Uterus (tissue), 4 donors: ENCODE data around the gene GLRA1. TPM values are rescaled to one million over a fixed set of nuclear protein-coding genes. Genes with fewer than 3 reads are reported as not detected.
"Not testable (repeated sequence)": the region's sequence is repeated elsewhere in the genome, so short reads cannot be mapped to it uniquely, and the experiment has no call there.

Source experiments
- DNase-seq, 2 donors: peaks; one replicate each; pipeline ENCODE4 v3.0.0-alpha.2; 2019 to 2020
- H3K27ac ChIP-seq, 2 donors: fragments of 200-600 bp; sonication (generic); 1 replicate in 1 of 2; 2 replicates in 1 of 2; pipeline ENCODE4 v1.5.1; 2016 to 2018
- H3K27me3 ChIP-seq, 2 donors: fragments of 200-600 bp; sonication (generic); one replicate each; pipeline ENCODE4 v1.5.1; 2018 to 2019; ENCODE audit warnings: control low read depth in 1 of 2
- H3K36me3 ChIP-seq, 2 donors: fragments of 200-600 bp; sonication (generic); one replicate each; pipeline ENCODE4 v1.5.1; 2019; ENCODE audit warnings: control low read depth in 1 of 2
- H3K4me1 ChIP-seq, 2 donors: fragments of 200-600 bp; sonication (generic); one replicate each; pipeline ENCODE4 v1.5.1; 2018 to 2019; ENCODE audit warnings: control low read depth in 1 of 2
- H3K4me3 ChIP-seq, 2 donors: fragments of 200-600 bp; sonication (generic); 1 replicate in 1 of 2; 2 replicates in 1 of 2; pipeline ENCODE4 v1.5.1; 2018 to 2019; ENCODE audit warnings: mild to moderate bottlenecking in 1 of 2
- H3K9me3 ChIP-seq, 2 donors: fragments of 200-600 bp; sonication (generic); one replicate each; pipeline ENCODE4 v1.5.1; 2019; ENCODE audit warnings: control low read depth in 1 of 2
- POLR2A ChIP-seq, 2 donors: fragments of 450-650 bp; IDR thresholded peaks; one replicate each; pipeline ENCODE4 v1.6.1; 2016; ENCODE audit warnings: antibody characterized with exemption in 2 of 2, mild to moderate bottlenecking in 1 of 2, moderate library complexity in 1 of 2
- intact Hi-C: fragments of 100-400 bp; cut with DNase I; formaldehyde crosslinking; loops from one replicate; pipeline ENCODE4 v1.15.1; 2023; ENCODE audit warnings: low total_unique reads
- total RNA-seq, 4 donors: library from RNA; depleted of rRNA in 3 of 4; stranded (reverse); fragments of >200 nt in 3 of 4; gene quantifications; one replicate each; pipeline versions ENCODE4 v1.1.0 to v1.2.4, GENCODE V29; 2014 to 2023
- TF ChIP-seq, protein P1 (sequence below), 4 experiments: fragments of 200-600 bp in 2 of 4; fragments of 450-650 bp in 2 of 4; sonication (generic) in 2 of 4; IDR thresholded peaks; one replicate each; pipeline ENCODE4 v1.5.1; 2016 to 2019; ENCODE audit warnings: antibody characterized with exemption in 4 of 4, mild to moderate bottlenecking in 2 of 4, moderate library complexity in 1 of 4
- donor health status: DM: yes; HTN: yes; CAD: no.

The GLRA1 gene
- total RNA-seq, 4 donors from 2014 or later: not detected

DNA sequence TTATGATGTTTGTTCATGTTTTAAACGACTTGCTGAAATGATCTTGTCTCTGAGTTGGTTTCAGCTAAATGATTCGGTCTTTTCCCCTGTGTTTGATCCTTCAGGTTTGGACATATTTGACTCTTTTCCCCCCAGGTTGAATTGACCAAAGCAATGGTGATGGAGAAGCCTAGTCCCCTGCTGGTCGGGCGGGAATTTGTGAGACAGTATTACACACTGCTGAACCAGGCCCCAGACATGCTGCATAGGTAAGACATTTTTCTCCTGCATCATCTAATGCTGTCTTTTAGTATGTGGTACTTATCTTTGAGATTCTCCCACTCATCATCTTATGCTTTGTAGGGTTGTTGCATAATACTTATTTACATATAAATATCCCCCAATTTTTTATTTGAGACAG is 138.2 kb downstream of the GLRA1 start:
- DNase-seq: no peak
- H3K4me3 ChIP-seq: no peak overlapping the region
- no peak overlapping the region for H3K27ac ChIP-seq
- TF ChIP-seq, protein P1, sequence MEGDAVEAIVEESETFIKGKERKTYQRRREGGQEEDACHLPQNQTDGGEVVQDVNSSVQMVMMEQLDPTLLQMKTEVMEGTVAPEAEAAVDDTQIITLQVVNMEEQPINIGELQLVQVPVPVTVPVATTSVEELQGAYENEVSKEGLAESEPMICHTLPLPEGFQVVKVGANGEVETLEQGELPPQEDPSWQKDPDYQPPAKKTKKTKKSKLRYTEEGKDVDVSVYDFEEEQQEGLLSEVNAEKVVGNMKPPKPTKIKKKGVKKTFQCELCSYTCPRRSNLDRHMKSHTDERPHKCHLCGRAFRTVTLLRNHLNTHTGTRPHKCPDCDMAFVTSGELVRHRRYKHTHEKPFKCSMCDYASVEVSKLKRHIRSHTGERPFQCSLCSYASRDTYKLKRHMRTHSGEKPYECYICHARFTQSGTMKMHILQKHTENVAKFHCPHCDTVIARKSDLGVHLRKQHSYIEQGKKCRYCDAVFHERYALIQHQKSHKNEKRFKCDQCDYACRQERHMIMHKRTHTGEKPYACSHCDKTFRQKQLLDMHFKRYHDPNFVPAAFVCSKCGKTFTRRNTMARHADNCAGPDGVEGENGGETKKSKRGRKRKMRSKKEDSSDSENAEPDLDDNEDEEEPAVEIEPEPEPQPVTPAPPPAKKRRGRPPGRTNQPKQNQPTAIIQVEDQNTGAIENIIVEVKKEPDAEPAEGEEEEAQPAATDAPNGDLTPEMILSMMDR (IDR thresholded peaks at IDR 0.05): no peak
- no peak for TF ChIP-seq POLR2A (IDR thresholded peaks at IDR 0.05)
- H3K36me3 ChIP-seq: no peaks in the 10 kb centered on the region
- no peaks in the 10 kb centered on the region for H3K27me3 ChIP-seq
- H3K4me1 ChIP-seq: peaks cover 0 to 9% of the 10 kb centered on the region in 2 donors
- H3K9me3 ChIP-seq: no peaks in the 10 kb centered on the region
- intact Hi-C loops: no loop called here

GRCh38 chr5:151784141-151784540 is 140.5 kb downstream of the GLRA1 start:
- Histone ChIP-seq H3K36me3 (no peaks in the 10 kb centered on the region), H3K9me3 (no peaks in the 10 kb centered on the region), H3K27me3 (no peaks in the 10 kb centered on the region), H3K4me3 (no peak overlapping the region), H3K4me1 (peaks cover 0 to 21% of the 10 kb centered on the region in 2 donors), H3K27ac (no peak overlapping the region)
- intact Hi-C loops: no loop called here
- DNase-seq: no peak
- TF ChIP-seq, protein P1 (IDR thresholded peaks at IDR 0.05): no peak
- no peak for TF ChIP-seq POLR2A (IDR thresholded peaks at IDR 0.05)

DNA sequence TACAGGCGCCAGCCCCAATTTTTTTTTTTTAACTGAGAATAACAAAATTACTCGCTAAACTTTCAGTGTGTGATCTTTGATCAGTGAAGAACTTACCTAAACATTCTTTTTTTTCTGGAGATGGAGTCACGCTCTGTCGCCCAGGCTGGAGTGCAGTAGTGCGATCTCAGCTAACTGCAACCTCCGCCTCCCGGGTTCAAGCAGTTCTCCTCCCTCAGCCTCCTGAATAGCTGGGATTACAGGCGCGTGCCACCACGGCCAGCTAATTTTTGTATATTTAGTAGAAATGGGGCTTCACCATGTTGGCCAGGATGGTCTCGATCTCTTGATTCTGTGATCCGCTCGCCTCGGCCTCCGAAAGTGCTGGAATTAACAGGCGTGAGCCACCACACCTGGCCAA is 141.0 kb downstream of the GLRA1 start:
- H3K27me3 ChIP-seq, H3K9me3 ChIP-seq, H3K27ac ChIP-seq, H3K36me3 ChIP-seq, DNase-seq, intact Hi-C loops, H3K4me3 ChIP-seq: not testable (repeated sequence)
- peaks cover 0 to 21% of the 10 kb centered on the region in 2 donors for H3K4me1 ChIP-seq

GRCh38 chr5:151781201-151781600 is 143.4 kb downstream of the GLRA1 start:
- DNase-seq: no peak
- no peak overlapping the region for H3K27ac ChIP-seq
- H3K36me3 ChIP-seq: no peaks in the 10 kb centered on the region
- intact Hi-C loops: no loop called here
- no peaks in the 10 kb centered on the region for H3K9me3 ChIP-seq
- peaks cover 0 to 21% of the 10 kb centered on the region in 2 donors for H3K4me1 ChIP-seq
- TF ChIP-seq POLR2A (IDR thresholded peaks at IDR 0.05): no peak
- TF ChIP-seq, protein P1 (IDR thresholded peaks at IDR 0.05): no peak
- no peaks in the 10 kb centered on the region for H3K27me3 ChIP-seq
- H3K4me3 ChIP-seq: no peak overlapping the region

GRCh38 chr5:151780348-151780747 is 144.3 kb downstream of the GLRA1 start:
- no peak for DNase-seq
- peaks cover 0 to 20% of the 10 kb centered on the region in 2 donors for H3K4me1 ChIP-seq

More at GRCh38 chr5:151780348-151780747, 144.3 kb downstream of the GLRA1 start:
- intact Hi-C loops: no loop called here
- H3K9me3 ChIP-seq: no peaks in the 10 kb centered on the region
- no peaks in the 10 kb centered on the region for H3K36me3 ChIP-seq
- no peak overlapping the region for H3K27ac ChIP-seq
- H3K27me3 ChIP-seq: no peaks in the 10 kb centered on the region
- TF ChIP-seq, protein P1 (IDR thresholded peaks at IDR 0.05): no peak
- no peak for TF ChIP-seq POLR2A (IDR thresholded peaks at IDR 0.05)
- no peak overlapping the region for H3K4me3 ChIP-seq
